ENCODE results near the gene MACROH2A1. TPM values are rescaled to one million over a fixed set of nuclear protein-coding genes. Genes with fewer than 3 reads are reported as not detected.

The MACROH2A1 gene
- total and polyA plus RNA-seq, 9 of the 15 experiments (the other 6 are each of a cell fraction or from before 2014, with no cell fraction given) = 44.9 to 289 (median 193) TPM

- TF ChIP-seq SAFB2 (IDR thresholded peaks at IDR 0.05; ENCODE audit: borderline replicate concordance, low read depth, low read length, severe bottlenecking) (no peak), ZEB2 (IDR thresholded peaks at IDR 0.05) (peak; percentile 72), ZBTB8A (IDR thresholded peaks at IDR 0.05; ENCODE audit: partially characterized antibody) (no peak), PCBP2 (IDR thresholded peaks at IDR 0.05; ENCODE audit: low read depth, low read length, poor library complexity, severe bottlenecking) (no peak), HDAC8 (tag; IDR thresholded peaks at IDR 0.05) (no peak), CREM (IDR thresholded peaks at IDR 0.05; ENCODE audit: low read depth) (no peak), ZNF766 (CRISPR knock-in tag; conservative IDR thresholded peaks at IDR 0.05) (peak; percentile 97), CREB5 (CRISPR knock-in tag; IDR thresholded peaks at IDR 0.05) (no peak), TCF7L2 (IDR thresholded peaks at IDR 0.05; ENCODE audit: low read depth, low read length) (no peak), RNF2 (IDR thresholded peaks at IDR 0.05) (no peak), HEY1 (CRISPR knock-in tag; IDR thresholded peaks at IDR 0.05; ENCODE audit: borderline replicate concordance) (no peak), EZH2 (IDR thresholded peaks at IDR 0.05; ENCODE audit: borderline replicate concordance, low read depth, low read length) (no peak), C11orf30 (IDR thresholded peaks at IDR 0.05; ENCODE audit: low read depth) (no peak), RCOR1 (IDR thresholded peaks at IDR 0.05; ENCODE audit: borderline replicate concordance in 1 of 2, low read depth in 2 of 2, low read length in 2 of 2) (0 out of 4 replicates have a peak, but pooled peaks of 1 of the 2 experiments have one; percentile 12), MEIS2 (IDR thresholded peaks at IDR 0.05; ENCODE audit: partially characterized antibody) (no peak), NFIX (CRISPR knock-in tag; IDR thresholded peaks at IDR 0.05; ENCODE audit: low read depth) (no peak), SIRT6 (IDR thresholded peaks at IDR 0.05; ENCODE audit: low read depth, low read length) (no peak), TBL1XR1 (IDR thresholded peaks at IDR 0.05; ENCODE audit: low read length in 2 of 2) (no peak), NFE2 (IDR thresholded peaks at IDR 0.05; ENCODE audit: low read depth) (peak; percentile 32; the same call in 1 of the 2 replicates), KAT2B (IDR thresholded peaks at IDR 0.05; ENCODE audit: low read depth, low read length) (no peak)
- TF ChIP-seq, protein P1, sequence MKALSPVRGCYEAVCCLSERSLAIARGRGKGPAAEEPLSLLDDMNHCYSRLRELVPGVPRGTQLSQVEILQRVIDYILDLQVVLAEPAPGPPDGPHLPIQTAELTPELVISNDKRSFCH (CRISPR knock-in tag; IDR thresholded peaks at IDR 0.05) = no peak
- TF ChIP-seq, protein P1 (tag; IDR thresholded peaks at IDR 0.05) = no peak
- TF ChIP-seq, protein P2, sequence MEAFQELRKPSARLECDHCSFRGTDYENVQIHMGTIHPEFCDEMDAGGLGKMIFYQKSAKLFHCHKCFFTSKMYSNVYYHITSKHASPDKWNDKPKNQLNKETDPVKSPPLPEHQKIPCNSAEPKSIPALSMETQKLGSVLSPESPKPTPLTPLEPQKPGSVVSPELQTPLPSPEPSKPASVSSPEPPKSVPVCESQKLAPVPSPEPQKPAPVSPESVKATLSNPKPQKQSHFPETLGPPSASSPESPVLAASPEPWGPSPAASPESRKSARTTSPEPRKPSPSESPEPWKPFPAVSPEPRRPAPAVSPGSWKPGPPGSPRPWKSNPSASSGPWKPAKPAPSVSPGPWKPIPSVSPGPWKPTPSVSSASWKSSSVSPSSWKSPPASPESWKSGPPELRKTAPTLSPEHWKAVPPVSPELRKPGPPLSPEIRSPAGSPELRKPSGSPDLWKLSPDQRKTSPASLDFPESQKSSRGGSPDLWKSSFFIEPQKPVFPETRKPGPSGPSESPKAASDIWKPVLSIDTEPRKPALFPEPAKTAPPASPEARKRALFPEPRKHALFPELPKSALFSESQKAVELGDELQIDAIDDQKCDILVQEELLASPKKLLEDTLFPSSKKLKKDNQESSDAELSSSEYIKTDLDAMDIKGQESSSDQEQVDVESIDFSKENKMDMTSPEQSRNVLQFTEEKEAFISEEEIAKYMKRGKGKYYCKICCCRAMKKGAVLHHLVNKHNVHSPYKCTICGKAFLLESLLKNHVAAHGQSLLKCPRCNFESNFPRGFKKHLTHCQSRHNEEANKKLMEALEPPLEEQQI (IDR thresholded peaks at IDR 0.05) = no peak
- TF ChIP-seq, protein P3, sequence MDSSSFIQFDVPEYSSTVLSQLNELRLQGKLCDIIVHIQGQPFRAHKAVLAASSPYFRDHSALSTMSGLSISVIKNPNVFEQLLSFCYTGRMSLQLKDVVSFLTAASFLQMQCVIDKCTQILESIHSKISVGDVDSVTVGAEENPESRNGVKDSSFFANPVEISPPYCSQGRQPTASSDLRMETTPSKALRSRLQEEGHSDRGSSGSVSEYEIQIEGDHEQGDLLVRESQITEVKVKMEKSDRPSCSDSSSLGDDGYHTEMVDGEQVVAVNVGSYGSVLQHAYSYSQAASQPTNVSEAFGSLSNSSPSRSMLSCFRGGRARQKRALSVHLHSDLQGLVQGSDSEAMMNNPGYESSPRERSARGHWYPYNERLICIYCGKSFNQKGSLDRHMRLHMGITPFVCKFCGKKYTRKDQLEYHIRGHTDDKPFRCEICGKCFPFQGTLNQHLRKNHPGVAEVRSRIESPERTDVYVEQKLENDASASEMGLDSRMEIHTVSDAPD (CRISPR knock-in tag; IDR thresholded peaks at IDR 0.05) = no peak
These were observed 24.3 kb upstream of the MACROH2A1 start (continued) for GRCh38 chr5:135423146-135423845.

Measured in K562 (cell line).